Suprapubic skin (tissue), 4 donors: ENCODE measurements around the gene MS4A7. TPM values are rescaled to one million over a fixed set of nuclear protein-coding genes. Genes with fewer than 3 reads are reported as not detected.

Experiments
- DNase-seq, 2 donors: peaks; one replicate each; pipeline ENCODE4 v3.0.0-alpha.2; 2019; ENCODE audit warnings: low spot score in 2 of 2
- H3K27ac ChIP-seq: fragments of 200-600 bp; sonication (generic); one replicate; pipeline ENCODE4 v1.5.1; 2019
- H3K27me3 ChIP-seq: fragments of 200-600 bp; sonication (generic); one replicate; pipeline ENCODE4 v1.5.1; 2019
- H3K36me3 ChIP-seq: fragments of 200-600 bp; sonication (generic); one replicate; pipeline ENCODE4 v1.5.1; 2019
- H3K4me1 ChIP-seq: fragments of 200-600 bp; sonication (generic); one replicate; pipeline ENCODE4 v1.5.1; 2019
- H3K4me3 ChIP-seq: fragments of 200-600 bp; sonication (generic); one replicate; pipeline ENCODE4 v1.5.1; 2019; ENCODE audit warnings: mild to moderate bottlenecking
- H3K9me3 ChIP-seq: fragments of 200-600 bp; sonication (generic); one replicate; pipeline ENCODE4 v1.5.1; 2019
- CTCF ChIP-seq, 2 donors: fragments of 200-600 bp in 1 of 2; fragments of 450-650 bp in 1 of 2; sonication (generic) in 1 of 2; IDR thresholded peaks; one replicate each; pipeline ENCODE4 v1.5.1; 2016 to 2019; ENCODE audit warnings: antibody characterized with exemption in 2 of 2, mild to moderate bottlenecking in 1 of 2, moderate library complexity in 1 of 2
- EP300 ChIP-seq: sonication (generic); formaldehyde crosslinking; IDR thresholded peaks from one replicate; pipeline ENCODE4 v1.6.1; 2017; ENCODE audit warnings: antibody characterized with exemption
- POLR2A ChIP-seq, 2 donors: fragments of 450-650 bp; IDR thresholded peaks; one replicate each; pipeline ENCODE4 v1.6.1; 2017; ENCODE audit warnings: antibody characterized with exemption in 2 of 2, mild to moderate bottlenecking in 2 of 2, moderate library complexity in 2 of 2
- POLR2AphosphoS5 ChIP-seq, 3 donors: sonication (generic); formaldehyde crosslinking; IDR thresholded peaks; one replicate each; pipeline ENCODE4 v1.6.1; 2017; ENCODE audit warnings: antibody characterized with exemption in 3 of 3
- WGBS: methylation state at CpG from one replicate; pipeline ENCODE4 v1.1.5; 2018; 5-methylcytosine and 5-hydroxymethylcytosine counted together
- total RNA-seq, 4 donors: library from RNA; depleted of rRNA; stranded (reverse); fragments of >200 nt; gene quantifications; one replicate each; pipeline ENCODE4 v1.1.0, GENCODE V29; 2016

The MS4A7 gene
- total RNA-seq, 4 donors from 2014 or later = 0.86 to 9.5 (median 4.2) TPM

DNA sequence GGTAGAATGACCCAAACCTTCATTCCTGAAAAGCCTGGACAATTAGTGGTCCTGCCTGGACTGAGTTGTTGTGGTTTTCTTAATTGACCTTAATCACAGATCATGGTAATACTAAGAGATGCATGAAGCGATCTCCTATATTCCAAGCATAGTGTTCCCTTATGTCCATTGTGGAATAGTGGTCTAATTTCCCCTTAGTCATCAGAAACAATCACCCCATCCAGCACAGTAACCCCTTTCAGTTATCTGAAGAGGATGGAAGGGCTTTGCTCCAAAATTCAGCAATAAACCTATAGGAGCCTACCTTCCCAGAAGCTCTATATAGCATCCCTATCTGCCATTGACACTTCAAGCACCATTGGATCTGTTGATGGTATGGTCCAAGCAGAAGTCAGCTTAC is 44.3 kb downstream of the MS4A7 start:
- no peak for DNase-seq
- no peaks in the 10 kb centered on the region for H3K4me1 ChIP-seq
- H3K27ac ChIP-seq = no peak overlapping the region
- H3K9me3 ChIP-seq = no peaks in the 10 kb centered on the region
- H3K4me3 ChIP-seq = no peak overlapping the region
- WGBS = 75% methylated on average over 1 of the region's 1 CpG
- H3K27me3 ChIP-seq = no peaks in the 10 kb centered on the region
- TF ChIP-seq EP300 = no peak
- TF ChIP-seq POLR2AphosphoS5 (IDR thresholded peaks at IDR 0.05) = no peak
- no peak for TF ChIP-seq POLR2A (IDR thresholded peaks at IDR 0.05)
- no peak for TF ChIP-seq CTCF (IDR thresholded peaks at IDR 0.05)
- no peaks in the 10 kb centered on the region for H3K36me3 ChIP-seq

DNA sequence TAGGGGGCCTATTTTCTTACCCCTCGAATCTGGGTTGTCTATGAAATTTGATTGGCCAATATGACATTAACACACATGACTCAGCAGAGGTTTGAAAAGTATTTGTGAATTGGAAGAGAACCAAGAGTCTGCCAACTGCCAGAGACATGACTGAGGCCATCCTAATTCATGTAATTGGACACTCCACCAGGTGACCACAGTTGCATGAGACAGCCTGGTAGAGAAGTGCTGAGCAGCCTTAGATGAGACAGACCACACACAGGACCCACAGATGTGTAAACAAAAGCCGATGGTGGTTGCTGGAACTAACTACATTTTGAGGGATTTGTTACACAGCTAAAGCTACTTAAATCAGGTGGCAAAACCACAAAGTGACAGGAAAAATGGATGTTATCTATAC is 50.2 kb downstream of the MS4A7 start:
- no peaks in the 10 kb centered on the region for H3K27me3 ChIP-seq
- H3K9me3 ChIP-seq = no peaks in the 10 kb centered on the region
- H3K36me3 ChIP-seq = no peaks in the 10 kb centered on the region
- TF ChIP-seq POLR2A (IDR thresholded peaks at IDR 0.05) = no peak
- TF ChIP-seq EP300 = no peak
- no peak for TF ChIP-seq POLR2AphosphoS5 (IDR thresholded peaks at IDR 0.05)
- H3K4me1 ChIP-seq = no peaks in the 10 kb centered on the region
- 66% methylated on average over 2 of the region's 2 CpGs for WGBS
- H3K4me3 ChIP-seq = no peak overlapping the region
- H3K27ac ChIP-seq = no peak overlapping the region
- no peak for DNase-seq

GRCh38 chr11:60429272-60429671 is 50.9 kb downstream of the MS4A7 start, which contains the start of gene MS4A5:
TSS of gene MS4A5 (plus strand) at chr11:60429572. CDS start at chr11:60429675, 103 bp downstream.
- Histone ChIP-seq H3K4me3 (no peak within 1 kb of the TSS), H3K27ac (no peak within 1 kb of the TSS), H3K36me3 (no peaks in the 10 kb centered on the region), H3K27me3 (no peaks in the 10 kb centered on the region), H3K9me3 (no peaks in the 10 kb centered on the region), H3K4me1 (no peaks in the 10 kb centered on the region)
- DNase-seq = no peak
- WGBS = 95% methylated on average over 5 of the region's 5 CpGs
- TF ChIP-seq EP300 (no peak), POLR2AphosphoS5 (IDR thresholded peaks at IDR 0.05) (no peak), CTCF (IDR thresholded peaks at IDR 0.05) (no peak), POLR2A (IDR thresholded peaks at IDR 0.05) (no peak)

- no peaks in the 10 kb centered on the region for H3K36me3 ChIP-seq
- DNase-seq = no peak
- no peaks in the 10 kb centered on the region for H3K9me3 ChIP-seq
- H3K4me1 ChIP-seq = no peaks in the 10 kb centered on the region
- no peak for TF ChIP-seq POLR2A (IDR thresholded peaks at IDR 0.05)
- no peak for TF ChIP-seq EP300
- no peak for TF ChIP-seq CTCF (IDR thresholded peaks at IDR 0.05)
- no peak for TF ChIP-seq POLR2AphosphoS5 (IDR thresholded peaks at IDR 0.05)
- WGBS = 74% methylated on average over 2 of the region's 2 CpGs
- no peaks in the 10 kb centered on the region for H3K27me3 ChIP-seq
- no peak overlapping the region for H3K4me3 ChIP-seq
- no peak overlapping the region for H3K27ac ChIP-seq
These were observed 52.9 kb downstream of the MS4A7 start for GRCh38 chr11:60431251-60431650.

DNA sequence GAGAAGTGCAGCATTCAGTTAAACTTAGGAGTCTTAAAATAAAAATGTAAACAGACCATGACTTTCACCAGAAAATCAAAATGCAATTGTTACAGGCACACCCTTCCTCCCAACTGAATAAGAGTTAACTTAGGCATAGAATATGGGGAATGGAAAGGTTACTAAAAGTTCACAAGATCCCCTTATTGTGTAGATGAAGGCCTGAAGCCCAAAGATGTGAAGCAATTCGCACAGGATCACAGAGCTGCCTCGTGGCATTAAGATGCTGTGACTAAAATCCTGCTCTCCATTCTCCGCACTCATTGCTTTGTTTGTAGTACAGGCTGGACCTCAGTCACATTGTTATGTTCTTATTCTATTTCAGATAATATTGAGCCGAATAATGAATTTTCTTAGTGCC is 55.1 kb downstream of the MS4A7 start:
- WGBS = 87% methylated on average over 4 of the region's 4 CpGs
- Histone ChIP-seq H3K4me1 (no peaks in the 10 kb centered on the region), H3K27ac (no peak overlapping the region), H3K36me3 (no peaks in the 10 kb centered on the region), H3K4me3 (no peak overlapping the region), H3K27me3 (no peaks in the 10 kb centered on the region), H3K9me3 (no peaks in the 10 kb centered on the region)
- no peak for DNase-seq
- TF ChIP-seq CTCF (IDR thresholded peaks at IDR 0.05) = no peak
- TF ChIP-seq EP300 = no peak
- TF ChIP-seq POLR2A (IDR thresholded peaks at IDR 0.05) = no peak
- no peak for TF ChIP-seq POLR2AphosphoS5 (IDR thresholded peaks at IDR 0.05)

Other genes starting within 250 kb of the MS4A7 start
- gene MS4A6A, start 195.4 kb upstream of the MS4A7 start, total RNA-seq = 10 to 100 TPM in 2 of 4 donors, 1 to 10 TPM in 2; 6.9 to 13.4 (median 9.2) TPM
- gene MS4A4E, start 135.4 kb upstream of the MS4A7 start, total RNA-seq = 1 to 10 TPM in 1 of 4 donors, under 1 TPM in 2, not detected in 1; 0.60 to 5.1 (median 0.98) TPM
- gene MS4A4A, start 97.9 kb upstream of the MS4A7 start, total RNA-seq = 1 to 10 TPM; 2.1 to 4.8 (median 2.4) TPM
- gene MS4A6E, start 51.3 kb upstream of the MS4A7 start, total RNA-seq = not detected
- gene MS4A14, start 17.9 kb downstream of the MS4A7 start, total RNA-seq = 1 to 10 TPM in 1 of 4 donors, under 1 TPM in 1, not detected in 2; 0.48 to 2.3 TPM
- gene MS4A5, start 51.0 kb downstream of the MS4A7 start, total RNA-seq = not detected
- under 1 TPM in 1 of 4 donors, not detected in 3; 0.81 TPM for gene MS4A1, start 77.3 kb downstream of the MS4A7 start, total RNA-seq
- gene MS4A12, start 114.2 kb downstream of the MS4A7 start, total RNA-seq = not detected
- gene MS4A13, start 136.9 kb downstream of the MS4A7 start, total RNA-seq = not detected